ENCODE data around the gene EDRF1.
"Not testable (repeated sequence)": the region's sequence is repeated elsewhere in the genome, so short reads cannot be mapped to it uniquely, and the experiment has no call there.

Gene EDRF1

DNA sequence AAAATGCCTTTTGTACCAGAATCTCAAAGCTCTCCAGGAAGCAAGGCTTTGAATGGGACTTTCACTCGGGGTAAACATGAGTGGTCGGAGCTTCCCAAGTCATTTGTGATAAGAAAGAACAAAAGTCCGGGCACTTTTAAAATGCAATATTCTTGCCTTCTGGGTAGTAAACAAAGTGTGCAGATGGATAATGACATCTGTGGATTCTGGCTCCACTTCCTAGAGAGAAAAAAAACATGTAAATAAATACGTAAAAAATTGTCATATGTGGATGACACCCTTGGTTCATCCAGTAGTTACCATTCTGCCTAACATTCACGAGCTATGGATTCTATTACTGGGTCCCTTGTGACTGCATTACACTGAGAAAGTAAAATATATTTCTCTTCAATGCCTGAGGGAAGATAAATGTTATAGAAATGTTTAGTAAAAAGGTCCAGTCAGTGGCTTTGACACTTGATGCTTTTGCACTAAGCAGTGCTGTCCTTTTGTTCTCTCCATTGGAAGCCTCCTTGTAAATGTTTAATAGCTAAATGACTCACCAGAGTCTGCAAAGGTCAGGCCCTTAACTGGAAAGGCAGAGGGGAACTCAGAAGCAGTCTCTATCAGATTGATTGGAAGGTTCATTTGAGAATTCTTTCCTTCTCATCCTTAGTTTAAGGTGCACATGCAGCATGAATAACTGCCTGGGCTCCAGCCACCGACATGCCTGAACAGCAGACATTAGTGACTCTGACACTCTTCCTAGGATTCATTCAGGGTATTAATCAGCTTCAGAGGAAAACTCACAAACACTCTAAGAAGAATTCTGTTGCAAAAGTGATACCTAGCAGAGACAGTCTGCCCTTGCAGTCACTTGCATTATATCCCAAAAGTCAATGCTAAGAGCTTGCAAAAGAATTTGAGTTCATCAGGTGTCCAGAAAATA lies 11.7 kb upstream of the EDRF1 start:
- in situ Hi-C loops (cut with HindIII; ENCODE audit: low sequenced_read_pairs) = no loop called here

- in situ Hi-C loops (cut with HindIII; ENCODE audit: low sequenced_read_pairs) = no loop called here
Observed at GRCh38 chr10:125708971-125709503, 10.5 kb upstream of the EDRF1 start.

- in situ Hi-C loops (cut with HindIII; ENCODE audit: low sequenced_read_pairs) = no loop called here
Observed at GRCh38 chr10:125709553-125710474, 9.7 kb upstream of the EDRF1 start.

DNA sequence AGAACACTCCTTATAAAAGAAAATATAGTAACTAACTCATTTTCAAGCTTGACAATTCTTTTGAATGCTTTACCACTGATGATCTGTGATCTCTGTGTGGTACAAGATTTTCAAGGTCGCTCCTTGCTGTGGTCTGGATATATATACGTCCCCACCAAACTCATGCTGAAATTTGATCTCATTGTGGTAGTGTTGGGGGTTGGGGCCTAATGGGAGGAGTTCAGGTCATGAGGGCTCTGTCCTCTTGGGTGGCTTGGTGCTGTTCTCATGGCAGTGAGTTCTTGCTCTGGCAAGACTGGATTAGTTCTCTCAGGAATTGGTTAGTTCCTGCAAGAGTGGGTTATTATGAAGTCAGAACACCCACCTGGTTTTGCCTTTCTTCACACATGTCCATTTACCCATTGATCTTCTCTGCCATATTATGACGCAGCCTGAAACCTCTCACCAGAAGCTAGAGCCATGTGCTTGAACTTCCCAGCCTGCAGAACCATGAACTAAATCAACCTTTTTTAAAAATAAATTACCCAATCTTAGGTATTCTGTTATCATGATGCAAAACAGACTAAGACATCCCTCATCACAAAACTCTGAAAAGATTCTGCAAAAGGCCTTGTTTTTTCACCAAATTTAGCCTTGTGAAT lies 8.3 kb upstream of the EDRF1 start:
- in situ Hi-C loops (cut with HindIII; ENCODE audit: low sequenced_read_pairs) = no loop called here

DNA sequence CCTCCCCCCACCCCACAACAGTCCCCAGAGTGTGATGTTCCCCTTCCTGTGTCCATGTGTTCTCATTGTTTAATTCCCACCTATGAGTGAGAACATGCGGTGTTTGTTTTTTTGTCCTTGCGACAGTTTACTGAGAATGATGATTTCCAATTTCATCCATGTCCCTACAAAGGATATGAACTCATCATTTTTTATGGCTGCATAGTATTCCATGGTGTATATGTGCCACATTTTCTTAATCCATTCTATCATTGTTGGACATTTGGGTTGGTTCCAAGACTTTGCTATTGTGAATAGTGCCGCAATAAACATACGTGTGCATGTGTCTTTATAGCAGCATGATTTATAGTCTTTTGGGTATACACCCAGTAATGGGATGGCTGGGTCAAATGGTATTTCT lies 4.8 kb upstream of the EDRF1 start:
- in situ Hi-C loops (cut with HindIII; ENCODE audit: low sequenced_read_pairs) = not testable (repeated sequence)

- in situ Hi-C loops (cut with HindIII; ENCODE audit: low sequenced_read_pairs) = no loop called here
Observed at GRCh38 chr10:125720002-125720382, 483 bp downstream of the EDRF1 start.

DNA sequence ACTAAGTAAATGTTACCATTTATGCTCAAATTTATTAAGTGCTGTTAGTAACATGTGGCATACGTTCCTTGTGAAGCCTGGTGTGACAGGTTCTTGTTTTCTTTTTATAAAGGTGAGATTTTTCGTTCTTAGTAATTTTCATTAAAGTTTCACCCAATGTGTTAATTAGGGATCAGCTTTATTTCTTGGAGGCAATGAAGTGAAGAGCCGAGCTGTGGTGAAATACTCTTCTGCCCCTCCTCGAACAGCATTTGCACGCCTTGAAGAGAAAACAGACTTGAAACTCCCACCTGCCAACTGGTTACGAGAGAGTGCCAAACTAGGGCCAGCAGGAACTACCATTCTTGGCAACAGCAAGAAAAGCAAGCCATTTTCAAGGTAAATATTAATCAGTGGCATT lies 1.5 kb downstream of the EDRF1 start:
- in situ Hi-C loops (cut with HindIII; ENCODE audit: low sequenced_read_pairs) = no loop called here

- in situ Hi-C loops (cut with HindIII; ENCODE audit: low sequenced_read_pairs) = no loop called here
Observed at GRCh38 chr10:125722811-125723210, 3.3 kb downstream of the EDRF1 start.

DNA sequence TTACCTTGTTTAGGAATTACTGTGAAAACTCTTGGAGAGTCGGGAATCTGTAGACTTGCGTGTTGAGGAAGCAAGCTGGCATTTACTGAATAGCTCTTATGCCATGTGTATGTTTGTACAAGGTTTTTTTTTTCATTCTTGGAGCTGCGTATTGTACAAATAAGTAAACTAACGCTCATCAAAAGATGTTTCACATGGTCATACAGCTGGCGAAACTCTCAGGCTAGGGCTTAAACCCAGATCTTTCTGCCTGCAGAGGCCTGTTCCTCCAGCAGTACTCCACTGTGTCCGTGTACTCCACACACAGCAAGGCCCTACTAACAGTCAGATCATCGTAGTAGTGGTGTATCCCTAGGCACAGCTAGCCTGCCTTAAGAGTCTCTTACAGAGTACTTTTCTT lies 7.4 kb downstream of the EDRF1 start:
- in situ Hi-C loops (cut with HindIII; ENCODE audit: low sequenced_read_pairs) = loop anchor here (5.0 kb wide), 1 partner anchor 55 kb away; no protein-coding TSS in a partner anchor

- in situ Hi-C loops (cut with HindIII; ENCODE audit: low sequenced_read_pairs) = loop anchor here (5.0 kb wide), 1 partner anchor 55 kb away; no protein-coding TSS in a partner anchor
Observed at GRCh38 chr10:125727436-125727835, 7.9 kb downstream of the EDRF1 start.

DNA sequence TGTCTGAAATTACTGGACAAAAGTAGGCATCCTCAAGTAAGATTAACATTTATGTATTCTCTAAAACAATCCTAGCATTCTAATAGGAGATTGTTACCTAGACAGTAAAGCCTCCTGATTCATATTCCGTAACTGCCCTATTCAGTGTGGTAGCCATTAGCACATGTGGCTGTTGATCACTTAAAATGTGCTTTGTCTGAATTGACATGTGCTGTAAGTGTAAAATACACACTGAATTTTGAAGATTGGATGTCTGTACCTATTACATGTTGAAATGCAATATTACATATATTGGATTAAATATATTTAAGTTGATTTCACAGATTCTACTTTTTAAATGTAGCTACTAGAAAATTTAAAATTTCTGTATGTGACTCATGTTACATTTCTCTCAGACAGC lies 14.6 kb downstream of the EDRF1 start:
- in situ Hi-C loops (cut with HindIII; ENCODE audit: low sequenced_read_pairs) = no loop called here

DNA sequence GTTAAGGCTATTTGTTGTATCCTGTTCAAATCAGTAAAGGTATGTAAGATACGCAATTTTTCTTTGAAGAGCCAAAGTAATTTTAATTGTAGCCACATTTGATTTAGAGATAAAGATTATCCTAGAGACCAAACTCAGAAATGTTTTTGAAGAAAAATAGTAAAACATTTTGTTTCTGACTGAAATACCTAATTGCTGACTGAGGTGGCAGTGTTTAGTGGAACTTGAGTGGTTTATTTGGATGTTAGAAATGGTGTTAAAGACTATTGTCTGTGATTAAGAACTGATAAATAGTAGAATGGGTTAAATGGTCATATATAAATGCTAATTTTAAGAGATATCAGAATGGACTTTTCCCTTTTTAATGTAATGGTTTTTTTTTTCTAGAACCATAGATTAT lies 15.3 kb downstream of the EDRF1 start:
- in situ Hi-C loops (cut with HindIII; ENCODE audit: low sequenced_read_pairs) = no loop called here

DNA sequence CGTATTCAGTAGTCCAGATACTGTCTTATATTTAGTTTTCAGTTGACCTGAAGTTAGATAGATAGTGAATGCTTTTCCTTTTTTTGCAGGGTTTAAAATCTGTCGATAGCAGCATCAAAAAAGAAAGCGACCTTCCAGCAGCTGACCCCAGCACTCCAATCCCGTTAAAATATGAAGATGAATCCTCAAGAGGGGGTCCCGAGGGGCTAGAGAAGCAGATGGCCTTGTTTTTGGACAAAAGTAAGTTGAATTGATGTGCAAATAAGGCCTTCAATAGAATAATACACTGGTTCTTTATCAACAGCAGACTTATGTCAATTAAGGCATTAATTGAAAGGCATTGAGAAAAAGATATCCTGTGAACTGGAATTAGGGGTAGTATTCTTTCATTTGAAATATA lies 18.7 kb downstream of the EDRF1 start:
- in situ Hi-C loops (cut with HindIII; ENCODE audit: low sequenced_read_pairs) = no loop called here

GRCh38 chr10:125739994-125740679 lies 20.6 kb downstream of the EDRF1 start:
- in situ Hi-C loops (cut with HindIII; ENCODE audit: low sequenced_read_pairs) = no loop called here

DNA sequence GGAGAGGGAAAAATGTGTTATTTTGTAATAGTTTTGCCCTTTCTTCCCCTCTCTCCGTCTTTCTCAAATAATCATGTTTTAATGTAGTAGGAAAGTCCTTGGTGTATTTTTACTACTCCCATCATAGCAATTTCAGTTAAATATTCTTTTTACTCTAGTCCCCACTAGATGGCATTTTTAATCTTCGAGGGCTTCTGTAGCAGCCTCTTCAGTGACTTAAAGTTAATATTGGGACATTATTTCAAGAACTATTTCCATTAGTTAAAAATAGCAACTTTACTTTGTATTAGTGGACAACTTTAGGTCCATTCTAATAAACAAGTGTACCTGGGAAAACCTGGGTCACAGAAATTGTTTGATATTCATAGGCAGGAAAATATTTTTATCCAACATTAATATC lies 23.0 kb downstream of the EDRF1 start:
- in situ Hi-C loops (cut with HindIII; ENCODE audit: low sequenced_read_pairs) = no loop called here

DNA sequence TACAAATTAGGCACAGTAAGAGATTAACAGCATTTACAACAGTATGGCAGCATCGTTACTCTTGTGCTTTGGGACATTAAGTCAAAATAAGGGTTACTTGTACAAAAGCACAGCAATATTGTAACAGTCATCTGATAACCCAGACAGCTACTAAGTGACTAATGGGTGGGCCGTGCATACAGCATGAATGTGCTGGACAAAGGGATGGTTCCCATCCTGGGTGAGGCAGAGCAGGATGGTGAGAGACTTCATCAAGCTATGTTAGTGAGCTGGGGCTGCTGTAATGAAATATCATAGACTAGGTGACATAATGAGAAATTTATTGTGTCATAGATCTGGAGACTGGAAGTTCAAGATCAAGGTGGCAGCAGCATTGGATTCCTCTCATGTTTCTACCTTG lies 25.4 kb downstream of the EDRF1 start:
- in situ Hi-C loops (cut with HindIII; ENCODE audit: low sequenced_read_pairs) = no loop called here

- in situ Hi-C loops (cut with HindIII; ENCODE audit: low sequenced_read_pairs) = no loop called here
Observed at GRCh38 chr10:125747417-125747816, 27.9 kb downstream of the EDRF1 start.

GRCh38 chr10:125756196-125756595 lies 36.7 kb downstream of the EDRF1 start:
- in situ Hi-C loops (cut with HindIII; ENCODE audit: low sequenced_read_pairs) = no loop called here

DNA sequence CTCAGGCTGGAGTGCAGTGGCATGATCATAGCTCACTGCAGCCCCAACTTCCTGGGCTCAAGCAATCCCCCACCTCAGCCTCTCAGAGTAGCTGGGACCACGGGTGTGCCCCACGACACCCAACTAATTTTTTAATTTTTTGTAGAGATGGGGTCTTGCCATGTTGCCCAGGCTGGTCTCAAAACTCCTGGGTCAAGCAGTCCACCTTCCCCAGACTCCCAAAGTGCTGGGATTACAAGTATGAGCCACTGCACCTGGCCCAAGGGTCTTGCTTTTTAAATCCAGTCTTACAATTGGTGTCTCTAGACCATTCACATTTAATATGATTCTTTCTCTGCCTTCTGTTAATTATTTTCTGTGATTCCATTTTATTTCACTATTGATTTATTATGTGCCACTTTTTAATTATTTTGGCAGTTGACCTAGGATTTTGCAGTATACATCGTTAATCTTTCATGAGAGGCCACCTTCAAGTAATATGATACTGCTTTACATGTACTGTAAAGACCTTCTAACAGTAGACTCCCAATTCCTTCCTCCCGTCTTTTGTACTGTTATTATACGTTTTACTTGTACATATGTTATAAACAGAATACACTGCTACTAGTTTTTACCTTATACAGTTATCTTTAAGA lies 37.5 kb downstream of the EDRF1 start:
- in situ Hi-C loops (cut with HindIII; ENCODE audit: low sequenced_read_pairs) = no loop called here

DNA sequence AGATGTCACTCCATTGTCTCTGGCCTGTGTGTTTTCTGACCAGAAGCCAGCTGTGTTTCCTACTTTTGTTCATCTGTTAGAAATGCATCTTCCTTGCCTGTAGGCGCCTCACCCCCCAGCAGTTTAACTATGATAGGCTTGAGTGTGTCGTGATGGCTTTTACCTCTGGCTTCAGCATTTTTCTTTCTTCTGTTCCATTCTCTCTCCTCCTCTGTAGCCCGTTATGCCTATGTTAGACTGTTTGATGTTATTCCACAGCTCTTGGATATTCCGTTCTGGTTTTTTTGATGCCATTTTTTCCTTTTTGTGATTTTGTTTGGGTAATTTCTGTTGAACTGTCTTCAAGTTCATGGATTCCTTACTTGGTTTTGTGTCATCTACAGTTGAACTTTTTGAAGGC lies 38.2 kb downstream of the EDRF1 start:
- in situ Hi-C loops (cut with HindIII; ENCODE audit: low sequenced_read_pairs) = no loop called here

All from endothelial cell of hepatic sinusoid (primary cell).